HG03045 (cell line): ENCODE measurements around the gene CCL4.
"Not testable (repeated sequence)": the region's sequence is repeated elsewhere in the genome, so short reads cannot be mapped to it uniquely, and the experiment has no call there.

Source experiments
- ATAC-seq: cut with Tn5 transposase; IDR thresholded peaks from one replicate; pipeline ENCODE4 v1.9.1; 2021; ENCODE audit warnings: mild to moderate bottlenecking, moderate library complexity; ENCODE audit not compliant: unreplicated experiment

The CCL4 gene

DNA sequence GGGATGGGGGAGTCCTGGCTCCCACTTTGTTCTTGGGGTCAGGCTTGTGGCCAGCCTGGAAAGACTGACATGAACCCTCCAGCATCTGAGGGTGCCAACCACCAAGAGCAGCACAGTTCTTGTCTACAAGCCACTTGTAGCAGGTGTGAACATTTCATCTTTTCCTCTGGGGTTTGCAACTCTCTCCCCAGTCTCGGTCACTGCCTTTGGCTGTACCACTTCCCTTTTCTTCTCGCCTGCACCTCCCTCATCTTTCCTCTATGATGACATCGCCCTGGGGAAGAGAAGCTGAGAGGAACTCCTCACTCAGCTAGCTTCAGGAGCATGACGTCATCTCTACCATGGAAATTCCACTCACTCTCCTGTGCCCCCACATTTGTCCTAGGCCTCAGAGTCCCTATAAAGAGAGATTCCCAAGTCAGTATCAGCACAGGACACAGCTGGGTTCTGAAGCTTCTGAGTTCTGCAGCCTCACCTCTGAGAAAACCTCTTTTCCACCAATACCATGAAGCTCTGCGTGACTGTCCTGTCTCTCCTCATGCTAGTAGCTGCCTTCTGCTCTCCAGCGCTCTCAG, at the start of gene CCL4:
Gene CCL4 (plus strand): TSS at position 427 of the 575 bp plus-strand sequence. CDS start 79 bp downstream, at position 506.
- ATAC-seq = peak; percentile 81

DNA sequence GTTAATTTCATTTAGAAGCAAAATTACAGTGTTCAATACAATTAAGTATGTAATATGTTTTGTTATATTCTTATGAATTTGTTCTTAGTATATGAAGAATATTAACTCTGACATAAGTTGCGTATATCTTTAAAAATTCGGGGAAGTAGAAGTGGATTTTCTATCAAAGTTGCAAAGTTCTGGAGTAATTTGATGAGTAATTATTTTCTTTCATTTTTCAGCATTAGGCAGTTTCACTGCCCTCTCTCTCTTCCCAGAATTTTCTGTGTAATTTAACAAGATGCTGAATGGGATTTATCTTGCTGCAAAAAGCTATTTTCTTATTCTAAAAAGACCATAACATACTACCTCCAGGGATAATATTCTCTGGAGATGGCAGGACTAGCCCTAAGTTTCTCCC, 48.5 kb upstream of the CCL4 start:
- no peak for ATAC-seq

DNA sequence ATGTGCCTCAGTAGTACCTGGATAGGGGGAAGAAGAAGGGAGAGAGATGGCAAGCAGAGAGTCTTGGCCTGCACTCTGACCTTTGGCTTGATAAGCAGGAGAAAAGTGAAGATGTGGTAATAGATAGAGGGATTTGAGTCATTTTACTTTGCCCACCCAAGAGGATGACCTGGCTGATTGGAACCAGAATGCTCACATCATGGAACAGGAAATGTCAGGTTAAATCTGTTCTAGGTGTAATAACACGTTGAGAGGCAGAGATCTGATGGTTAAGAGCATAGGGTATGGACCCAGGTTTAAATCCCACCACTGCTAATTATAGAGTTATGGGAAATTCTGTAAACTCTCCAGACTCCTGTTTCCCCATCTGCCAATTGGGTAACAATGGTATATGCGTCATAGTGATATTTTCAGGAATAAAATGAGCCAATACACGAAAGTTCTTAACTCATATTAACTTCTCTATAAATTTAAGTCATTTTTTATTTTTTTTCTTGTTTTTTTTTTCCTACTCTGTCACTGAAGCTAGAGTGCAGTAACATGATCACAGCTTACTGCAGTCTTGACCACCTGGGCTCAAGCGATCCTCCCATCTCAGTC, 47.6 kb upstream of the CCL4 start:
- ATAC-seq = no peak

DNA sequence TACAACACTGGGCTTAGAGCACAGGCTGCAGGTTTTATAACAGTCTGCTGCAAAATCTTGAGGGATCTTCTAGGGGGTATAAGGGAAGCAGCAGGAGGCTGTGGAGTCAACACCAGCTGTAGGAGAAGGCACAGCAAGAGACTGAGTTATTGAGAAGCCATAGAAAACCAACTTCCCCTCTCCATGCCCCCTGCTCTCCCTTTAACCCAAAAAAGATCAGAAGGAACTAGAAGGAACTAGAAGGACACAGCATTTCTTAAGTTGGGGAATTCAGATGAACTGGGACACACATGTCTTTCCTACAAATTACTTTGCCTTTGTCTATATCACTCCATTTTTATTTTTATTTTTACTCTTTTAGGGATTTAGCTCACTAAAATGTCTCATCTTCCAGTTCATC, 45.7 kb upstream of the CCL4 start:
- no peak for ATAC-seq

DNA sequence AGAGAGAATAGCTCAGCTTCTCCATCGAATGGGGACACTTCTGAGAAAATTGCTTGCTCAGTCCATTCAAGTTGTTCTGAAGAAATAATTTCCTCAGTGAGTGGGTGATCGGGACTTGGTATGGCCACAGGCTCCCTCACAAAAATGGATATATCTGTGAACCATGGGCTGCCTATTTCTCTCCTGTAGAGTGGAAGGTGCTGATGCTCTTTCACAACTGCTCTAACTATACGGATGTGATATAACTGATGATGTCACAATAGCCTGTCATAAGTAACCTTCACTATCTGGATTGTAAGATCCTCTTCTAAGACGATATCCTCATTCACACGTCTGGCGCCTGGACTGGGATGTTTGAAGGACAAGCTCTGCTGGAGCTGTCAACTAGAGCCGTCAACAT, 44.2 kb upstream of the CCL4 start:
- ATAC-seq = no peak

DNA sequence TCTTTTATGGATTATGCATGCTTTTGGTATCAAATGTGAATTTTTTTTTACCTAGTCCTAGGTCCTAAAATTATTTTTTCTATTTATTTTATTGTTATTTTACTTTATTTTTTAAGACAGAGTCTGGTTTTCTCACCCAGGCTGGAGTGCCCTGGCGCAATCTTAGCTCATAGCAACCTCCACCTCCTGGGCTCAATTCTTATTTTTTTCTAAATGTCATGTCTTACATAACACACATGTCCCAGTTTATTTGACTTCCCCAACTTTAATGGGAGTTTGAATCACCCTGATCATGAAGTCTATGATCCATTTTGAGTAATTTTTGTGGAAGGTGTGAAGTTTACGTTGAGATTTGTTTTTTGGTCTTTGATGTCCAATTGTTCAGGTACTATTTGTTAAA, 42.8 kb upstream of the CCL4 start:
- ATAC-seq = no peak

DNA sequence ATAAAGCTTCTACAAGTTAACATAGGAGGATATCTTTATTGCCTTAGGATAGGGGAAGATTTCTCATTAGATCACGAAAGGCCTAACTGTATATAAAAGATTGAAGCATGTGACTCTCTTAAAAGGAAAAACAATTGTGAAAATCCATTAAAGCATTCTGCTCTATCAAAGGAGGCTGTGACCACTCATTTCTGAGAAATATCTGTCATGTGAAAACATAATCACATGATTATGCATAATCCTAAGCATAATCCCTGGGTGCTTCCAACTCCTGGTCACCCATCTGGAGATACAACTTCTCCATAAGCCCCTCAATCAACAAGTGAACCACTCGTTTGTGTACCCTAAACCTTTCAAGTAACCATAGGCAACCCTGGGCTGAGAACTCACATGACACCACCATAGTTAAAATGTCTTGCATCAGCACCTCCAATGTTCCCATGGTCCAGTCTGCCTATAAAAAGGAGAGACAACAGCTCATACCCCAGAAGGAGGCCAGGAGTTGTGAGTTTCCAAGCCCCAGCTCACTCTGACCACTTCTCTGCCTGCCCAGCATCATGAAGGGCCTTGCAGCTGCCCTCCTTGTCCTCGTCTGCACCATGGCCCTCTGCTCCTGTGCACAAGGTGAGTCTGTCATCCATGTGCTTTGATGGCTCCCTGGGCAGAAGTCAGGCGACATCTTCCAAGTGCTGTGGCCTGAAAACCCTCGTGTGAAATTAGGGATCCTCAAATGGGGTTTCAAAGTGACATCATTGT, 39.7 kb upstream of the CCL4 start, which contains the start of gene CCL18:
Gene CCL18 (plus strand): TSS at position 487 of the 756 bp plus-strand sequence. CDS start 71 bp downstream, at position 558.
- no peak for ATAC-seq

DNA sequence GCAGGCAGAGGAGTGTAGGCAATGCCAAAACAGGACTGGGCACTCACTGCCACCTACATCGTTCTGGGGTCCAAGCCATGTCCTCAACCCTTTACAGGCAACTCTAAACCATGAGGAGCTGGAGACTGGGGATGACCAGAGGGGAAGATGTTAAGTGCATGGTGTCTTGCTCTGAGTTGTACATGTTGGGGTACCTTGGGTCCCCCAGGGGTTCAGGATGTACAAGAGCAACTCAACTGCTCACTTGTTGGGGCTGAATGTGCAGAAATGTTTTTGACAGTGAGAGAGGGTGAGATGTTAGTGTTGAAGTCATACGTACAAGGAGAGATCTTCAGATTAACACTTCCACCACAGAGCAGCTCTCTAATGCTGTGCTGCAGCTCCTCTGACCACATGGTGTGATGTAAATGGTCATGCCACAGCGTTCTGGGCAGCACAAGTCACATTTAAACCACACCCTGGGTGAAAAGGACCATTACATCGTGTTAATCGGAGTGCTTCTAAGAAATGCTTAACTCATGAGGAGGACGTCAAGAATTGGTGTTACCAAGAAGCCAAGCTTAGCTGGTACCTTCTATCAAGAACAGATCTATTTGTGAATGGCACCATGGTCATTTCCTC, 37.2 kb upstream of the CCL4 start:
- ATAC-seq = no peak

DNA sequence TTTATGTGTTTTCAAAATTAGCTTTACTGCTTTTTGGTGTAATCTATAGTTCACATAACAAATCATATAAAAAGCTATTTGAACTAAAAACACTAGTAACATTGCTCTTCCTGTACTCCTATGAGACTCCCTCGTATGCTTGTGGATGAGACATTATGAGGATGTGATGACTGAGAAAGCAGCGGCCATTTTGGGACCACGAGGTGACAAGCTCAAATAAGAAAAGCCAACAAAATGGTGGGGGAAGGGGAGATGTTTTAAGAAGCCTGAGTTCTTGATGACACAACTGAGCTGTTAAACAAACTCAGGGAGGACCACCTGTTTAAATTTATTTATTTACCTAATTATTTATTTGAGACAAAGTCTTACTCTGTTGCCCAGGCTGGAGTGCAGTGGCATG, 35.1 kb upstream of the CCL4 start:
- ATAC-seq = no peak

DNA sequence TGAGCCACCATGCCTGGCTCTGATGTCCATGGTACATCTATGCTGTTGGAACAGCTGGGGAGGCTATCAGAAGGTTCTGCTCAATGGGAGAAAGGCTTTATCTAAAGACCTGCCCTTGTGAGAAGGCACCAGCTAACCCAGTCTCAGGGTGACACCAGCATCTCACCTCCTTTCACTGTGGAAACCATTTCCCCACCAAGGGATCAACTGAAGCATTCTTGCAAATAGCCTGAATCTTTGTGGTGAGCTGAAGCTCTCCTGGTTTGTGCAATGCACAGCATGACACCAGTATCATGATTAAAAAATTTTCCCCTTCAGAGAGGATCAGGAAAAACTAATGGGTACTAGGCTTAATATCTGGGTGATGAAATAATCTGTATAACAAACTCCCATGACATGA, 34.5 kb upstream of the CCL4 start:
- no peak for ATAC-seq

DNA sequence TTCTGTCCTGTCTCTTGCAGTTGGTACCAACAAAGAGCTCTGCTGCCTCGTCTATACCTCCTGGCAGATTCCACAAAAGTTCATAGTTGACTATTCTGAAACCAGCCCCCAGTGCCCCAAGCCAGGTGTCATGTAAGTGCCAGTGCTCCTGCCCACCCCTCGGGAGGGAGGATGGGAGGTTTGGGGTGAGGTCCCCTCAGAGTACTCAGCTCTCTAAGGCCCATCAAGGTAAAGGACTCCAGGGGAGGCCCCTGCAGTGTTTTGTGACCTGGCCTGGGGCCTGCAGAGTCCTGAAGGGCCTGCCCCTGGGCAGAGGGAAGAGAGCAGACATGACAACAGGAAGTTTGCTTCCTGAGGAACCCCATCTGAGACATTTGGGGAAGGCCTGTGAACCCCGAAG, 33.2 kb upstream of the CCL4 start:
- no peak for ATAC-seq

DNA sequence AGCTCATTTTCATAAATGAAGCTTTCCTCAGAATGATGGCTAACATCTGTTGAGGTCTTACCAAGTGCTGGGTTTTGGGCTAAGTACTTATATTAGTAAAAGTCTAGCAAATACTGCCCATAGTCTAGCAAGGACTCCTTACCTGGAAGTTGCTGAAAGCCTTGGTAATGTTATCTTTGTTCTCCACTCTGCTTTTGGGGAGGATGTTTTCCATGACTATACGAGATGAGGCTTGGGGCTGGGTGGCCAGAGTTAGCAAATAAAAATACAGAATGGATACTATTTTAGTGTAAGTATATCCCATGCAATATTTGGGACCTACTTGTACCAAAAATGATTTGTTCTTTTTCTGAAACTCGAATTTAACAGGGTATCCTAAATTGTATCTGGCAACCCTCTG, 31.9 kb upstream of the CCL4 start:
- ATAC-seq = no peak

DNA sequence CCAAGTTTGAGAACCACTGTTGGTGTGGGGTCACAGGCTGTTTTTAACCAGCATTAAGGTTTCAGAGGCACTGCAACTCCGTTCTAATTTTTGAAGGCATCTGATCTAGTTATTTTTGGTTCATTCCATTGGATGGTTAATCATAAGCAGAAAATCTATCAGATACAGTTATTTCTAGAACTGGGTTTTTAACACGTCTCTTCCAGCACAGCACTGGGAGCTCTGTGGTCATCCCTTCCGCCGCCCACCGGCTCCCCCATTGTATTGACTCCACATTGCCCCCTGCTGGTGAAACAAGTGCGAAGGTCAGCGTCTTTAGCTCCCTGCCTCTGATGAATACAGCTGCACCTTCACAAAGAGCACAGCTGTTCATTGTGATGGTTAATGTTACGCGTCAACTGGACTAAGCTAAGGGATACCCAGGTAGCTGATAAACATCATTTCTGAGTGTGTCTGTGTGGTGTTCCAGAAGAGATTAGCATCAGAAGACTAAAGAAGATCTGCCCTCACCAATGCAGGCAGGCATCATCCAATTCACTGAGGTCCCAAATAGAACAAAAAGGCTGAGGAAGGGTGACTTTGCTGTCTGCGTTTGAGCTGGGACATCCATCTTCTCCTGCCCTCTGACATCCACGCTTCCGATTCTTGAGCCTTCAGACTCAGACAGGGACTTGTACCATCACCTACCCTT, 31.1 kb upstream of the CCL4 start:
- no peak for ATAC-seq

DNA sequence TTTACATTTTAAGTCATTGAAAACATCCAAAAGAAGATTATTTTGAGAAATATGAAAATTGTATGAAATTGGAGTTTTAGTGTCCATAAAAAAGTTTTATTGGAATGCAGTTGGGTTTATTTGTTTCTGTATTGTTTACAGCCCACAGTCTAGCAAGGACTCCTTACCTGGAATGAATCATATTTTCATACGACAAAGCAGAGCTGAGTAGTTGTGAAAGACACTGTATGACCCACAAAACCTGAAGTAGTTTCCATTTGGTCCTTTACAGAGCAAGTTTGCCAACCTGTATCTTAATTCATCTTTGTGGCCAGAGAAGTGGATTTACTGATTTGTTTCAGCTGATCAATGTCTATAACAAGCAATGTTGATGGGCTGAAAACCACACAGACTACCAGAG, 29.3 kb upstream of the CCL4 start:
- no peak for ATAC-seq

DNA sequence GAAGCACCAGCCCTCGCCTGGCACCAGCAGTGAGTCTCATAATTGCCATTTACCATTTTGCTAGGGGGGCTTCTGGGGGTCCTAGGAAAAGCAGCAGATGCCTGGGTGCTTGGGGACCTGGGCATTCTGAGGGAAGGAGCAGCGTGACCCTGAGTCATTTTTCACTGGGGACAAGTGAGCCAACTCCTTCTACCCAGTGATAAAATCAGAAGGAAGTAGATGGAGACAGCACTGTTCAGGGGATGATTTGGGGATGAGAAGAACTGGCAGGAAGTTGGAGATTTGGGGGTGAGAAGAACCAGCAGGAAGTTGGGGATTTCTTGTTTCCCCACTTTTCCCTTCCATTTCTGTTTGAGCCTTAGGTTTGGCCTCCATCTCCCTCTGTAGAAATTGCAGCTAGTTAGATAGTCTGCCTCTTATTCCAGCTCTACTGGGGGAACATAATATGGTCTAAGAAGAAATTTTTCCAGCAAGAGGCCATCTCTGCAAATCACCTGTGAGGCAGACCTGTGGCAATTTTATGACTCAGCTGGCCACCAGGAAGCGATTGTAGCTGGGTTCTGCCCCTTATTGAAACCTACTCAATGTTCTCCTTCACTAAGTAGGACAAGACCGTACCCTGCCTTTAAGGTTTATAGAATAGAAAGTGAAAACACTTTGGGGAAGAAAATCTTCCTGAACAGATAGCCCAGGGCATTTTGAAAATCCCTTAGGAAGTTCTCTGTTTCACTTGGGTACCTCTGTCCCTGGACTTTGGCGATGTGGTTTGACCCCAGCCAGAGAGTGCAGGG, 21.8 kb upstream of the CCL4 start:
- peak; percentile 26 for ATAC-seq

DNA sequence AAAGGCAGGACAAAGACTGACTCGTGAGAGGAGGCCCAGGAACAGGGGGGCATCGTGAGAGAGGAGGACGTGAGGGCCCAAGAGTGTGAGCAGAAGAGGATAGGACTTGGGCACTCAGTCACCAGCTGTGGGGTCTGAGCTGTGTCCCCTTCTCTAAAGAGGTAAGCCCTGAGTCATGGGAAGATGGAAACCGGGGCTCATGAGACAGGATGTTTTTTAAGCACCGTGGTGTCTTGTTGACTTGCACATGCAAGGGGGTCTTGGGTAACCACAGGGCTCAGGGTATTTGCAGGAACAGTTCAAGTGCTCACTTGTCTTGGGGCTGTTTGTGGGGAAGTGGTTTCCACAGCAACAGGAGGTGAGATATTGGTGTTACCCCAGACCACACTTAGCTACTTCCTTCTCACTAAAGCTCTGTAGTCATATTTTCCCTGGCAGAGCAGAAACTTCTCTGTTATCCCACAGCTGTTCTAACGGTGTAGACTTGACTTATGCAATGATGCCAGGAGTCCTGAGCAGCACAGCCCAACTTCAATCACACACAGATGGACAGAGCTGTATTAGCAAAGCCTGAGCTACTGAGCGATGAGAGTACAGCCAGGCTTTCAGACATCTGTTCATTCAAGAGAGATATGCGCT, 21.0 kb upstream of the CCL4 start:
- peak; percentile 49 for ATAC-seq

DNA sequence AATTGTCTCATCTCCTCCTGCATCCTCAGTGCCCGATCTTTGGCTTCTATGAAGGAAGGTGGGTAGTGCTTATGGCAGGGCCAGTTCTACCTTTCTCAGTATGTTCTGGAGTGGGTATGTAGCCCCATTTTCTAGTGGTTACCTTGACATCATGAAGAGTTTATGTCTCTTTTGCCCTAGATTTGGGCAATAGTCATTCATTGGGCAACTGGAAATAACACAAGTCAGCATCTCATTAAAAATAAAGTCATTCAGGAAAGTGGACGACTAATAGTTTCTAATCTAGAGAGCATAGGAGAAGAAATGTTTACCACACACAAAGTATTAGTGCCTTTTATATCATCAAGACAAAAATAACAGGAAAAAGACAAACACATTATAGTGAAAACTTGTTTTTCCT, 19.9 kb upstream of the CCL4 start:
- not testable (repeated sequence) for ATAC-seq

DNA sequence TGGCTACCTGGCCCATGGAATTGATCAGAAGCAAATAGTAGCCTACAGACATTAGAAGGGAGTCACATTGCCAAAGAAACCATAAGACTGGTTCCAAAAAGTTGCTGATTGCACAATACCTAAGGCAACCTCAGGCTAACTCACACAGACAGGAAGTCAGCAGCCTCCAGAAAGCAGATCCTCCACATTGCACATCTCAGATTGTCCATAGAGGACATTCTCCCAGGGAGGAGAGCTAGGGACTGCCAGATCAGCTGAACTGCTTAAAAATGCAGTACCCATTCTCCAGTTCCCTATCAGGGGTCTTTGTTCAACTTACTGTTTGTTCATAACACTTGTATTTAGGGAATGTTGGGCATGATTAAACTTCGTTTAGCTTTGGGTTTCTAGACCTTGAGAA, 17.9 kb upstream of the CCL4 start:
- ATAC-seq = no peak

DNA sequence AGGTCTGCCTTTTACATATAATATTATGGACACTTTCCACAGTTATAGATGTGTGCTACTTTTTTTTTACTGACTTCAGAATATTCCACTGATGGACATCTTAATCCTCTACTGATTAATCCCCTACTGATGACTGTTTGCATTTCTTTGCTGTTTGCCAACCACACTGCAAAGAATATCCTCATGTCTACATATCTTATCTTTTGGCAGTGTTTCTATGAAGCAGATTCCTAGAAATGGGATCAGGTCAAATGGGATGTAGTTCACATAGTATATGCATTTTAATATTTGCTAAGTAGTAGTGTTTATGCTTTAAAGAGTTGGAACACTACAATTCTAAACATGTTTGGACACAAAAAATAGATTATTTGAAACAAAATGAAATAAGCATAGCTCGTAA, 16.8 kb upstream of the CCL4 start:
- ATAC-seq = no peak

DNA sequence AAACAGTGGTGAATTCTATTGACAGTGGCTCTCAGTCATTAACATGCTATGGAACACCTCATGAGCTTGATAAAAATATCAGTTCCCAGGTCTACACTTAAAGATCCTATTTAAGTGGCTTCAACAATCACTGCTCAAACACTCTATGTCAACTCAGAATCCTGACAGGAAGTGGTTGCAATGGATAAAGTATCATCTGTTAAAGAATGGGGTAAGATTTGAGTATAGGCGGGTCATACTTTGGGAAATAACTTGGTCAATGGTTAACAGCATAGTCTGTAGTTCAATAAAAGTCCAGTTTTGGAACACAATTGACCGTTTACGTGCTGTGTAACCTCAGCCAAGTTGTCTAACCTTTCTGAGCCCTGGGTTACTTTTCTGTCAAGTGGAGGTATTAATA, 16.2 kb upstream of the CCL4 start:
- ATAC-seq = not testable (repeated sequence)
